DOHH2 (cell line): Measurements from ENCODE around the gene TNFAIP2.

Experiments
- H3F3A ChIP-seq: fragments of 200-600 bp; sonication (generic), shearing (Covaris generic); 2 replicates; pipeline ENCODE4 v1.6.0; 2016; ENCODE audit warnings: antibody characterized with exemption, mild to moderate bottlenecking; ENCODE audit not compliant: control insufficient read depth, insufficient read depth
- H3K27ac ChIP-seq: fragments of 200-600 bp; sonication (generic); 2 replicates; pipeline ENCODE4 v1.5.1; 2014; ENCODE audit warnings: low read depth, mild to moderate bottlenecking, low read length, moderate library complexity
- H3K27me3 ChIP-seq: fragments of 200-600 bp; sonication (generic); 2 replicates; pipeline ENCODE4 v1.6.1; 2014; ENCODE audit warnings: mild to moderate bottlenecking, low read length, mixed read lengths; ENCODE audit not compliant: control insufficient read depth
- H3K36me3 ChIP-seq: fragments of 200-600 bp; sonication (generic); 2 replicates; pipeline ENCODE4 v1.6.1; 2014; ENCODE audit warnings: mild to moderate bottlenecking, low read length, moderate library complexity, mixed read lengths; ENCODE audit not compliant: control insufficient read depth
- H3K4me1 ChIP-seq: fragments of 200-600 bp; sonication (generic); 2 replicates; pipeline ENCODE4 v1.6.1; 2014; ENCODE audit warnings: mild to moderate bottlenecking, low read length, mixed read lengths; ENCODE audit not compliant: control insufficient read depth
- H3K4me2 ChIP-seq: fragments of 200-600 bp; sonication (generic); 2 replicates; pipeline ENCODE4 v1.6.0; 2014; ENCODE audit warnings: mild to moderate bottlenecking, low read length, moderate library complexity
- H3K4me3 ChIP-seq: fragments of 200-600 bp; sonication (generic); 2 replicates; pipeline ENCODE4 v1.5.1; 2014; ENCODE audit warnings: mild to moderate bottlenecking, low read length, mixed read lengths
- H3K79me2 ChIP-seq: fragments of 200-600 bp; sonication (generic); 2 replicates; pipeline ENCODE4 v1.6.1; 2014; ENCODE audit warnings: mild to moderate bottlenecking, low read length, mixed read lengths; ENCODE audit not compliant: control insufficient read depth
- H3K9me2 ChIP-seq: fragments of 200-600 bp; sonication (generic); replicated peaks from 2 replicates; pipeline ENCODE4 v1.6.1; 2014; ENCODE audit warnings: mild to moderate bottlenecking, low read length, mixed read lengths; ENCODE audit not compliant: control insufficient read depth
- H3K9me3 ChIP-seq: fragments of 200-600 bp; sonication (generic); 2 replicates; pipeline ENCODE4 v1.6.1; 2014; ENCODE audit warnings: antibody characterized with exemption, low read length, mixed read lengths; ENCODE audit not compliant: control insufficient read depth, insufficient read depth
- H4K20me1 ChIP-seq: fragments of 200-600 bp; sonication (generic); 2 replicates; pipeline ENCODE4 v1.6.0; 2014; ENCODE audit warnings: low read depth, mild to moderate bottlenecking, antibody characterized with exemption, low read length, moderate library complexity; ENCODE audit not compliant: control insufficient read depth, insufficient read depth
- EZH2phosphoT487 ChIP-seq: fragments of 200-600 bp; sonication (generic); IDR thresholded peaks from 2 replicates; pipeline ENCODE4 v1.6.1; 2017; ENCODE audit warnings: borderline replicate concordance, mild to moderate bottlenecking, antibody characterized with exemption, low read length, moderate library complexity, mixed read lengths
- TF ChIP-seq, protein P1 (sequence below): fragments of 200-600 bp; sonication (generic); IDR thresholded peaks from one replicate; pipeline ENCODE4 v1.5.1; 2014; ENCODE audit warnings: antibody characterized with exemption, mild to moderate bottlenecking, low read depth, low read length; ENCODE audit not compliant: poor library complexity, severe bottlenecking

Gene TNFAIP2

DNA sequence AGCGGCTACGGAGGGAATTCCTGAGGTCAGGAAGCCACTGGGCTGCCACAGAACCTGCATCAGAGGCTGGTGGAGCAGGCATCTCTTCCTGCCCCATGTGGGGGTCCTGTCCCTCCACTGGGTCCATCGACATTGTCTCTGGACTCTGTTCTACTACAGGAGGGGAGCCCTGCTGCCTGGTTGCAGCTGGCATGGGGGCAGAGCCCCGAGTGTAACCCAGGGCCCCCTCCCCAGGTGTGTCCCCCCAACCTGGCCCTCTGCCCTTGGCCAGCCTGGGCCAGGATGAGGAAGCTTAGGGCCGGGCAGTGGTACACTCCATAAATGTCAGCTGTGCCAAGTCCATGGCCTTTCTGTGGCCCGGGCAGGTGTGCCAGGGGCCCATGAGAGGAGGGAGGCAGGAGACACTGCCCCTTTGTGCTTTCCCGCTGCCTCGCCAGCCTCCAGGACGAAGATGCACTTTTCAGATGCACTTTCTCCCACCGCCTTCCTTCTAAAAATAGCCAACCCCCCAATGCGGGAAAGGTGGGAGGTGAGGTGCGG, 32.7 kb upstream of the TNFAIP2 start:
- H4K20me1 ChIP-seq = no peaks in the 10 kb centered on the region
- peak overlapping the region; percentile 64 for H3K4me3 ChIP-seq
- no peaks in the 10 kb centered on the region for H3K79me2 ChIP-seq
- no peak overlapping the region for H3K27ac ChIP-seq
- no peaks in the 10 kb centered on the region for H3F3A ChIP-seq
- no peaks in the 10 kb centered on the region for H3K9me3 ChIP-seq
- no peaks in the 10 kb centered on the region for H3K9me2 ChIP-seq
- peak overlapping the region; percentile 72 for H3K4me2 ChIP-seq
- peaks cover 9% of the 10 kb centered on the region for H3K27me3 ChIP-seq
- H3K4me1 ChIP-seq = peaks cover 16% of the 10 kb centered on the region
- TF ChIP-seq, protein P1, sequence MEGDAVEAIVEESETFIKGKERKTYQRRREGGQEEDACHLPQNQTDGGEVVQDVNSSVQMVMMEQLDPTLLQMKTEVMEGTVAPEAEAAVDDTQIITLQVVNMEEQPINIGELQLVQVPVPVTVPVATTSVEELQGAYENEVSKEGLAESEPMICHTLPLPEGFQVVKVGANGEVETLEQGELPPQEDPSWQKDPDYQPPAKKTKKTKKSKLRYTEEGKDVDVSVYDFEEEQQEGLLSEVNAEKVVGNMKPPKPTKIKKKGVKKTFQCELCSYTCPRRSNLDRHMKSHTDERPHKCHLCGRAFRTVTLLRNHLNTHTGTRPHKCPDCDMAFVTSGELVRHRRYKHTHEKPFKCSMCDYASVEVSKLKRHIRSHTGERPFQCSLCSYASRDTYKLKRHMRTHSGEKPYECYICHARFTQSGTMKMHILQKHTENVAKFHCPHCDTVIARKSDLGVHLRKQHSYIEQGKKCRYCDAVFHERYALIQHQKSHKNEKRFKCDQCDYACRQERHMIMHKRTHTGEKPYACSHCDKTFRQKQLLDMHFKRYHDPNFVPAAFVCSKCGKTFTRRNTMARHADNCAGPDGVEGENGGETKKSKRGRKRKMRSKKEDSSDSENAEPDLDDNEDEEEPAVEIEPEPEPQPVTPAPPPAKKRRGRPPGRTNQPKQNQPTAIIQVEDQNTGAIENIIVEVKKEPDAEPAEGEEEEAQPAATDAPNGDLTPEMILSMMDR = no peak
- no peak for TF ChIP-seq EZH2phosphoT487
- no peaks in the 10 kb centered on the region for H3K36me3 ChIP-seq

GRCh38 chr14:103091041-103091882, 32.0 kb upstream of the TNFAIP2 start:
- Histone ChIP-seq H3K36me3 (no peaks in the 10 kb centered on the region), H3K9me2 (no peaks in the 10 kb centered on the region), H3K4me1 (peaks cover 16% of the 10 kb centered on the region), H3K27ac (no peak overlapping the region), H4K20me1 (no peaks in the 10 kb centered on the region), H3K9me3 (no peaks in the 10 kb centered on the region), H3K79me2 (no peaks in the 10 kb centered on the region), H3K27me3 (peaks cover 9% of the 10 kb centered on the region), H3F3A (no peaks in the 10 kb centered on the region), H3K4me2 (peak overlapping the region; percentile 72), H3K4me3 (peak overlapping the region; percentile 64)
- TF ChIP-seq EZH2phosphoT487 = no peak
- TF ChIP-seq, protein P1 = peak; percentile 63

DNA sequence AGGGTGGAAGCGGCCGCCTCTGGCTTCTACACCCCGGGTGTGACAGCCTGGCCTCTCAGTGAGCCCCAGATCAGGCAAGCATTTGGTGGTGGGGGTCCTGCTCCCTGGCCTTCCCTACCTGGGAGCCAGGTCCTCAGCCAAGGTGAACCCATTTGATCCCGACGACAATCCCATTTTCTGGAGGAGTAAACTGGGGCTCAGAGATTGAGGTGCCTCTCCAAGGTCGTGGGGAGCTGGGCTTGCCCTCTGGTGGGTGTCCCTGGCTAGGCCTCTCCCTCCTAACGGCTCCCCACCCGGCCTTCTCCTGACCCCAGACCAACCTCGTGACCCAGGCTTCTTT, 31.4 kb upstream of the TNFAIP2 start:
- Histone ChIP-seq H3K36me3 (no peaks in the 10 kb centered on the region), H3K9me3 (no peaks in the 10 kb centered on the region), H3K27ac (no peak overlapping the region), H3K4me2 (peak overlapping the region; percentile 72), H3K27me3 (peaks cover 9% of the 10 kb centered on the region), H3F3A (no peaks in the 10 kb centered on the region), H4K20me1 (no peaks in the 10 kb centered on the region), H3K79me2 (no peaks in the 10 kb centered on the region), H3K4me3 (peak overlapping the region; percentile 64), H3K4me1 (peaks cover 16% of the 10 kb centered on the region), H3K9me2 (no peaks in the 10 kb centered on the region)
- TF ChIP-seq, protein P1 = peak; percentile 20
- no peak for TF ChIP-seq EZH2phosphoT487
